Measurements from ENCODE around the gene ACOX1.

Gene ACOX1

DNA sequence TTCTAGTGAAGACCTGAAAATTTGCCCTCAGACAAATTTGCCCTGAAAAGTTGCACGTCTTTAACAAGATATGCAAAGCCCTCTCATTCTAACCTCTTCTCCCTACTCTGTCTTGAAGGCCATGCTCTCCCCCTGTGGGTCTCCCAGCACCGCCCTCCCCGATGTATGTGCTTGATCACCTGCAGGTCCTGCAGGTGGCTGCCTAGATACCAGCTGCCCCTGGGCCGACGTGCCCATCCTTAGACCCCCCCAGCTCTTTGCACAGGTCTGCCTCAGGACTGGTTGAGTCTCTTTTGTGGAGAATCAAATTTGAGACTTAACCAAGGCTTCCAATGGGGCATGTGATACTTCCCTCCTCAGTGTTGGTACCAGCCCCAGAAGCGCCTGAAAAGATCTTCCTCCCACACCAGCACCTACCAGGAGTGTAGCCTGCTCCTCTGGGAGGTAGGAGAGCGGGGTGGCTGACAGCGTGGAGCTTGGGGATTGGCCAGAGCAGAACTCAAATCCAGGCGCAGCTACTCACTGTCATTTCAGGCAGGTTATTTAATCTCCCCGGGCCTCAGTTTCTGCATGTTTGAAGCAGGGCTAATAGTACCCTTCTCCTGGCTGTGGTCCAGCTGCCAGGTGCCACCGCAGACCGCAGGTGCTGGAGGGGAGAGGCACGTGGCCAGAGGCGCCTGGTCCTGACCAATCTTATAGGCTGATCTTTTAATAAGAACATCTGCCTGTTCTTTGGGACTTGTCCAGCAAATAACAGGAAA lies 69.7 kb downstream of the ACOX1 start:
- no peak for DNase-seq (ENCODE audit: low read depth in 2 of 2)

DNA sequence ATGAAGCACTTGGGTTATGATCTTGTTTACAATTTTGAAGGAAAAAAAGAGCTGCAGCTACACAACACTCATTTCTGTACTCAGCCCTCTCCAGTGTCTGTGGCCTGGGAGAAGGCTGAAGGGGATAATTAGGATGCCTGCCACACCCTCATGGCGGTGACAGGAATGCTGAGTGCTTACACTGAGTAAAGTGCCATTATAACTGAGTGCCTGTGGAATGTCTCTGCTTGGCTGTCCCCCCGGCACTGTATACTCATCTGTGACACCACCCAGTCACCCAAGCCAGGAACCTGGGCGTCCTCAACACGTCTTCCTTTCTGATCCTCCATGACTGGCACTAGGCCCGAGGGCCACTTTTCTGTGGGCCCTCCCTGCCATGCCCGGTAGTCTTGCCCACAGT lies 70.8 kb downstream of the ACOX1 start:
- no peak for DNase-seq (ENCODE audit: low read depth in 2 of 2)

DNA sequence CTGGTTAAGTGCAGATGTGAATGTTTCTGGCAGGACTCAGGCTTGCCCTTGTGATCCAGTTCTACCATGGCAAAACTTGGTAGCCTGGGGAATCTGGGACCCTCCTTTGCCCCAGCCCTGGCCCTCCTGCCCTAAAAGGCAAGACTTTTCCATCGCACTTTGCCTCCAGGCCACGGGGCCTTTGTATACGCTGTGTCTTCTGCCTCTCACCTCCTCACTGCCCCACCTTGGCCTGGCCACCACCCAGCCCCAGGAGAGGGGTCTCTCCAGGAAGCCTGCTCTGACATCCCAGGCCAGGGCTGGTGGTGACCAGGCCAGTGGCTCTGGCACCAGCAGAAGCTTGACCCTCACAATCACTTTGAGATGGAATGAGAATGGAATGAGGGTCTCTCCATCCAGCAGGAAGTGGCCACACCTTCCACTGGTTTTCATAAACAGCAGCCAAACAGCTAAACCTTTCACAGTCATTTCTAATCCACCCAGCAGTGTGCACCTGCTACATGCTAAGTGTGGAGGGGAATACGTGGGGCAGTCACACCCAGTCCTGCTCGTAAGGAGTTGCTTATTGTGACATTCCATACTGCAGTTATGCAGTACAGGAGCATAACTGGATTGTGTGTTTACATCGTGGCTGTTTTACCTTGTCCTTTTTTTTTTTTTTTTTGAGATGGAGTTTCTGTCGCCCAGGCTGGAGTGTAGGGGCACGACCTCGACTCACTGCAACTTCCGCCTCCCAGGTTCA lies 72.7 kb downstream of the ACOX1 start:
- DNase-seq (ENCODE audit: low read depth in 2 of 2): no peak

DNA sequence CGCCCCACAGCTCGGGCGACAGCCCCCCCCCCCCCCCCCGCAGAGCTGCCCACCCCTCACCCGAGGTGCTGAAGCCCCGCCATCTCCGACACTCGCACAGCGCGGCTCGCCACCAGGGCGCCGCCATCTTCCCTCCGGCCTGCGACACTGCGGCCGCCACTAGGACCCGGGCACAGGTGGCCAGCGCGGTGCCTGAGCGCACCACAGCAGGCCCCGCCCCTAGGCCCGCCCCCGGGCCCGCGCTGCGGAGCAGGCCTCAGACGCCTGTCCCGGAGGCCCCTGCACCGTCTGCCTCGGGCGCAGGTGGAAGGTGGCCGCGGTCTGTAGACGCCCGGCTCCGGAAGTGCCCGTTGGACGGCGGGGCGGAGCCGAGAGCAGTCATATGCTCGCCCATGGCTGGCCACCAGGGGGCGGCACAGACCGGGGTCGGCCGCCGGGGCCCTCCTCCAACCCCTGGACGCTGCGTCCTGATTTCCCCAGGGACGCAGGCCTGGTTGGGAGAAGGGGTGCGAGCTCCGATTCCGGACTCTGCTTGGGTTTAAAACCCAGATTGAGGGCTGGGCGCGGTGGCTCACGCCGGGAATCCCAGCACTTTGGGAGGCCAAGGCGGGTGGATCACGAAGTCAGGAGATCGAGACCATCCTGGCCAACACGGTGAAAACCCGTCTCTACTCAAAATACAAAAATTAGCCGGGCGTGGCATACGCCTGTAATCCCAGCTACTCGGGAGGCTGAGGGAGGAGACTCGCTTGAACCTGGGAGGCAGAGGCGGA lies 74.0 kb downstream of the ACOX1 start, which contains the start of gene MRPL38:
Gene MRPL38 (minus strand): TSS at position 136 of the 773 bp plus-strand sequence. CDS start 9 bp downstream, at position 127.
- DNase-seq (ENCODE audit: low read depth in 2 of 2): peak; percentile 85

DNA sequence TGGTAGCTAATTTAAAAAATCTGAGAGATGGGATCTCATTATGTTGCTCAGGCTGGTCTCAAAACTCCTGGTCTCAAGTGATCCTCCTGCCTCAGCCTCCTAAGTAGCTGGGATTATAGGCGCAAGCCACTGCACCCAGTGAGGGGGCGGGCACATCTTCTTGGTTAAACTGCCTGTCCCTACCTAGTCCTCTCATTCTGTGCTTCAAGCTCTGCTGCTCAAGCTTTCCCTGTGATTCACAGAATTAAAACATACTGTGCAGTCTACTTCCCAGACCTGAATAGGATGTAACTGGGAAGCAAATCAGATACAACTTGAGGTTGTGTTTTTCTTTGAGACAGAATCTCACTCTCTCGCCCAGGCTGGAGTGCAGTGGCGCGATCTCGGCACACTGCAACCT lies 76.6 kb downstream of the ACOX1 start:
- DNase-seq (ENCODE audit: low read depth in 2 of 2): no peak

DNA sequence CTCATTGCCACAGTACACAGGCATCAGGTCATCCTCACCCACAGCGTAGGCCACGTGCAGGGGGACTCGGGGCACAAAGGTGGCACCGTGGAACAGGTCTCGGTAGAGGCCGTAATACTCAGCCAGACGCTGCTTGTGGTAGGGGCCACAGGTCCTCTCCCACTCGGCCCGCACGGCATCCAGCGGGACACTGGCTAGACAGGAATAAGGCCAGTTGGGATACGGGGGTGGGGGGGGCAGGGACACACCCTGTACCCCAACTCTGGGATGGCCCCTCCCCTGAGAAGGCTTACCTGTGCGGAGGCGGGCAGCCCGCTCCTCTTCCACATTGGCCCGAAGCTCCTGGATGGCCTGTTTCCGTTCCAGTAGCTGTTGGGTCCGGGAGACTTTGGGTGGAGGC lies 77.2 kb downstream of the ACOX1 start:
- no peak for DNase-seq (ENCODE audit: low read depth in 2 of 2)

DNA sequence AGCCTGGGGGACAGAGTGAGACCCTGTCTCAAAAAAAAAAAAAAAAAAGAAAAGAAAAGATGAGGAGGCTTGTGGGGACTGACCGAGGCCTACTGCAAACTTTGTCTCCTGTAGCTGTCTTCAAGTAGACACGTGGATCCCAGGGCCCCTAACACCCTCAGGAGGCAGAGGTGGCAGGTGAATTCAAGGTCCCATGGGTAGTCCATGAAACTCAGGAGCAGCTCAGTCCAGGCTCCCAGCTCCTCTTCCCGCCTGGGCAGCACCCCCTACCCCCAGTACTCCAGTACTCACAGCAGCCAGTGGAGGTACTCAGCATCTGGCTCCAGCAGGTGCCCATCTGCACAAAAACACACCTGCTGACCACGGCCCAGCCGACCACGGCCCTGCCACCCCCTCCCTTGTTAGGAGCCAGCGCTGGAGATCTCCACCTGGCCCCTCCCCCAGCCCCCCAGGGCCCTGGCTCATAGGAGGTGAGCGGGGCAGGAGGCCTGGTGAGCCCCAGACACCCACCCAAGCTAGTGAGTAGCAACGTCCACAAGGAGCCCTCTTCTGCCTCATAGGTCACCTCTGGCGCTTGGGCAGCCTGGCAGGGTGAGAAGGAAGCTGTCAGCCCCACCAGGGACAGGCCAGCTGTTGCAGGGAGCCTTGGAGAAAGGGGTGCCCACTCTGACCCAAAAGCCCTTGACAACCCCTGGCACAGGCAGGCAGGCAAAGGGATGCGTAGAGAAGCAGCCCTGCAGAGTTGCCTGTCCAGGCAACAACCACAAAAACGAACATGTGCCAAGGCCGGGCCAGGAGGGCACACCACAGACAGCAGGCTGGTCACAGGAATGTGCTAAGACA lies 78.1 kb downstream of the ACOX1 start:
- DNase-seq (ENCODE audit: low read depth in 2 of 2): no peak

DNA sequence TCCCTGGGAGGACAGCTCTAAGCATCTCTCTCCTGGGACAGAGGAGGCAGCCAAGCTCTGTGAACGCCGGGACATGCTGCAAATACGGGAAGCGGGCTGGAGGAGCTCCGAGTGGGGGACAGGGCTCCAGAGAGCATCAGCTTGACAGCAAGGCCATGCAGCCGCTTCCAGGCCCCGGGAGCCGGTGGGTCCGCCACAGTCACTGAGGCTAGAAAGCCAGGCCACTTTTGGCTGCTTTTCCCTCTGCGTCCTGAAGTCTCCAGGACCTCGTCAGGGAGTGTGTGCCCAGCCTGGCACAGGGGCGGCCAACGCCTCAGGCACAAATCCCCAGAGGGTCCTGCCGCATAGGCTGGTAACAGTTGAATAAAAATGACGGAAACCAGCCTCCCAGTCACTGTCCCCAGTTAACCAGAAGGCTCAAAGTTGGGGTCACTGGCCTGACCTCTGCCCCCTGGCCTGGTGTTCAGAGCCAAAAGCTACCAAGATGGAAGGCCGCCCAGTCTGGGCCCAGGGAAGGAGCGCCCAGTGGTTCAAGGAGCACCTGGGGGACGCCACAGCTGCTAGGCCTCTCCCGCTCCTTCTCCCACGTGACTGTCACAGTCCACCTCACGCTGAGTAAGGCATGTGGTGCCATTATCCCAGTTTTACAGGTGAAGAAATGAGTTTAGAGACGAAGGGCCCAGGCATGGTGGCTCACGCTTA lies 79.0 kb downstream of the ACOX1 start:
- DNase-seq (ENCODE audit: low read depth in 2 of 2): no peak

DNA sequence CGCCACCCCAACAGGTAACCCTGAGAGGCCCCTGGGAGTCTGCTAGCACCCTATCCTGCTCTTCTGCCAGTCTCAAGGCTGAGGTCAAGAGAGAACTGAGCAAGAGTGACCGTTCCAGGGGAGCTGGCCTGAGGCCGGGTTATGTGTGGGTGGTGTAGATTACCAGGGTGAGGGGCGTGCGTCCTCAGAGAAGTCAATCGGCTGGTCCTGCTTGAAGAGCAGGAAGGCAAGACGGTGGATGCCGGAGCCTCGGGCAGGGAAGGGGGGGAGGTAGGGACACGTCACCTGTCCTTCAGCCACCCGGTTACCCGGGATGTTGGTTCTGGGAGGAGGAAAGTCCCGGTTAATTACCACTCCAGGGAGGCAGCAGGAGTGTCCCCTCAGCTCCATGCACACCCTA lies 79.6 kb downstream of the ACOX1 start:
- DNase-seq (ENCODE audit: low read depth in 2 of 2): no peak

DNA sequence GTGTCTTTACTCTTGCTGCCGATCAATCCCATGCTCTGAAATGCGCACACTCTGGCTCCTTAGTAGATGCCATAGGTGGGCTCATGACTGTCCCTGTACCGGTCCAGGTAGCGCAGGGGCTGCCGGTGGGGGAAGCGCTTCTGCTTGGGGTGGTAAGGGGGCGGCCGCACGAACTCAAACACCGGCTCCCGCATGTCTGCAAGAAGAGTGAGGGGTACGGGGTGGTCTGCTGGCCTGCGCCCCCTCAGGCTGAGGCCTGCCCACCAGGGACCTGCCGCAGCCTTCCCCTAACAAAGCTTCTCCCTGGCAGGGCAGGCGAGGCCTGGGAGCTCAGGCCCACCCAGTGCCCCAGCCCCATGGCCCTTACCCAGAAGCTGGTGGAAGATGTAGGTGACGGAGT lies 80.2 kb downstream of the ACOX1 start:
- DNase-seq (ENCODE audit: low read depth in 2 of 2): no peak

DNA sequence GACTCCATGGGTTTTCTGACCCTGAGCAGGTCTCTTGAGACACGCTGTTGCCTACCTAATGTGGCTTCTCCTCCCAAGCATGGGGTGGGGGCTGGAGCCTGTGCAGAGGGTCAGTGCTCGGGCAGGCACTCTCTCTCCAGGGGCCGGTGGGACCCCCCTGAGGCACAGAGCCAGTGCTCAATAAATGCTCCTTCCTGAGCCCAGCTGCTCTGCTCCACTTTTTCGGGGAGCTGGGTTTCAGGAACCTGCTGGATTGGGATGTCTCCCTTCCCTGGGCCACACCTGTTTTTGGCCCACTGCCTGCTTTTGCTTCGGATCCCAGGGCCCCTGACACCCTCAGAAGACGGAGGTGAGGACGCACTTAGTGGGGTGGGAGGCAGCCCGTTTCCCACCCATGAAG lies 80.9 kb downstream of the ACOX1 start:
- no peak for DNase-seq (ENCODE audit: low read depth in 2 of 2)

DNA sequence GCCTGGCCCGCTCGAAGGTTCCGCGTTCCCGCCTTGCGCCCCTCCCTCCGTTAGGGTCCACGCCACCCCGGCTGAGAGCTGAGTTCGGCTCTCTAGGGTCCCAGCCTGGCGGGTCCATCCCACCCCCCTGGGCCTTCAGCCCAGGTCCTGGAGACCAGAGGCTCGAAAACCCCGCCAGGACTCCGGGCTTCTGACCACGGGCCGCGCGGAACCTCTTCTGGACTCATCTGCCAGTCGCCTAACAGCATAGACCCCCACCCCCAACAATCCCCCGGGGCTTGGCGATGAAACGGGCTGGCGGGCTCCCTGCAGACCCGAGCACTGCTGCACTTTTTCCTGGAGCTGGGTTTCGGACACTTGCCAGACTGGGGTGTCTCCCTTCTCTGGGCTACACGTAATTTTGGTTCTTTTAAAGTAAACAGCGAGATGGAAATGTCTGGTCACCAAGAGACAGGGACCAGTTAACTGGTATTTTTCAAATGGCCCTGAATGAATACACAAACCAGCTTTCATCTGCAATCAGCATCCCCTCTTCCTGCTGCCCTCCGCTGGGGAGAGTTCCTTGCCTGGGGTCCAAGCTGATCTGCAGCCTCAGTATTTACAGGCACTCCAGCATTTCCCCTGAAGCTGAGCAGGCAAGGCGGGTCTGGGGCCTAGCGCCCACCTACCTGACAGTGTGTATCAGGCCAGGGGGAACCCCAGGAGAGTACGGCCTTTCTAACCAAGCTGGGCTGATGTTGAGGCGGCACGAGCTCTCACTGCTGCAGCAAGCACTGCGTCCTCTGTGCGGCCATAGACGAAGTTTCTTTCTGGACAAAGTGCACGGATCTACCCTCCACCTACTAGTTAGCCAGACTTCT lies 81.6 kb downstream of the ACOX1 start:
- no peak for DNase-seq (ENCODE audit: low read depth in 2 of 2)

DNA sequence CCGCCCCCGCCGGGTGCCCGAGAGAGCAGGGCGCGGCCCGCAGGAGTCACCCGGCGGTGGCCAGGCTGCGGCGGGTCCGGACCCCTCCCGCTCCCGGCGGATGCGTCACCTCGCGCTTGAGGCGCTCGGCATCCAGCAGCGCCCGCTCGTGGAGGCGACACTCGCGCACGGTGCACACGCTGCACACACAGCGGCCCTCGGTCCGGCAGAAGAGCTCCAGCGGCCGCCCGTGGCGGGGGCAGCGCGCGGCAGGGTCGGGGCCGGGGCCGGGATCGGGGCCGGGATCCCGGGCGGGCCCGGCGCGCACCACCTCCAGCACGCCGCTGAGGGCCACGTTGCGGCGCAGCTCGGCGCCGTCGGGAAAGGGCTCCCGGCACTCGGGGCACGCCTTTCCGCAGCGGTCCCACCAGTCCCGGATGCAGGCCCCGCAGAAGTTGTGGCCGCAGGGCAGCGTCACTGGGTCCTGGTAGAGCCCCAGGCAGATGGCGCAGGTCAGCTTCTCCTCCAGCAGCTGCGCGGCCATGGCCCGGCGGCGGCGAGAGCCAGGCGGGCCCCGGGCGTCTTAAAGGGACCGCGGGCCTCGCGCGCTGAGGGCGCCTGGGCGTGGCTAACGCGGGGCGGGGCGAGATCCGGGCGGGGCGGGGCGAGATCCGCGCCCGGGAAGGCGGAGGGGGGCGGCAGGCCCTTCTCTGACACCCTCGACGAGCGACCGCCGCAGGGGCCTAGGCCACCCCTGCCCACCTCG lies 82.4 kb downstream of the ACOX1 start, which contains the start of gene TRIM65:
Gene TRIM65 (minus strand): TSS at position 537 of the 745 bp plus-strand sequence. CDS start 14 bp downstream, at position 523.
- DNase-seq (ENCODE audit: low read depth in 2 of 2): peak; percentile 54 to 55

DNA sequence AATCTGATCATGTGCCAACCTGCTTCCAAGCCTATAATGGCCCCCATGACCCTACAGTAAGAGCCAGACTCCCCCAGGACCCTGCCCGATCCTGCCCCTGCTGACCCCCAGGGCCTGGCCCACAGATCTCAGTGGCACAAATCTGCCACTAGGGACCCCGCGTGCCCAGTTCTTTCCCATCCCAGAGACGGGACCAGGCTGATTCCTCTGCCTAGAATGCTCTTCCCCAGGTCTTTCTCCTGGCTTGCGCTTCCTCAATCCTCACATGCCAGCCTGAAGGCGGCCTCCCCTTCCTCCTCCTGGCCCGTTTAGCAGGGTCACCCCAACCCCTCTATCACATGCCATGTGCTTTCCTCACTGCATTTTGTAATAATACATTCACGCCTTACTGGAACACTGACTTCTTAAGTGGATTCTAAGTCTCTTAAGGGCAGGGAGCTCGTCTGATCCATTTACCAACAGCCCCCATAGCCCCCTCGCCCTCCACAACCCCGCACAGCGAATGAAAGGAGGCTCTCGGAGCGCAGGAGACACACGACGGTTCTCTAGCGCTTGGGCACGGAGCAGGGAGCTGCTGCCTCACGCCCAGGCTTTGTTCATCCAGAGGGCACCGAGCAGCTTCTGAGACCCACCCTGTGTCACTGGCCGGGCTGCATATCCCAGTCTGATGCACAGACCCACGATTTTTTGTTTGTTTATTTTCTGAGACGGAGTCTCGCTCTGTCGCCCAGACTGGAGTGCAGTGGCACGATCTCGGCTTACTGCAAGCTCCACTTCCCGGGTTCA lies 83.4 kb downstream of the ACOX1 start:
- no peak for DNase-seq (ENCODE audit: low read depth in 2 of 2)

DNA sequence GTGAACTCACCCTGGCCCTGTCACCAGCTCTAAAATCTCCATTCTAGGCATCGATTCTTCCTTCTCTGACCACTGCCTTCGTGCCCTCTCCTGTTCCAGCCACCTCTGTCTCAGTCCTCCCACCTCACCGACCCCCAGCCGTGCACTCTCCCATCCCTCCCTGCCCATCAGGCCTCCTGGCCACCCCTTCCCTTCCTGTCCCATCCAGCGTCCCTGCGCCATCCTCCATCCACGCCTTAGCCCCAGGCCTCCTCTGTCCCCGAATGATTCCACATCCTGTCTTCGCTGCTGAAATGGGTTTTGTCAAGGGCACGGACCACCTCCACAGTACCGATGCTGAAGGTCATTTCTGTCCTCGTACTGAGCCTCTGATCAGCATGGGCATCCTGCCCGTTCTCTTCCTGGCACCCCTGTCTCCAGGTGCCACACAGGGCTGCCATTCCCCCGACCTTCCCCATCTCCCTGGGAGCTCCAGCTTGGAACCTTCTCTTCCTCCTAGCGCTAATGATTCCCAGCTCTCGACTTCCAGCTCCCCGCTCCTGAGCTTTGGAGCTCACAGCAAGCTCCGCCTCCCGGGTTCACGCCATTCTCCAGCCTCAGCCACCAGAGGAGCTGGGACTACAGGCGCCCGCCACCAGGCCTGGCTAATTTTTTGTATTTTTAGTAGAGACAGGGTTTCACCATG lies 84.8 kb downstream of the ACOX1 start:
- no peak for DNase-seq (ENCODE audit: low read depth in 2 of 2)

DNA sequence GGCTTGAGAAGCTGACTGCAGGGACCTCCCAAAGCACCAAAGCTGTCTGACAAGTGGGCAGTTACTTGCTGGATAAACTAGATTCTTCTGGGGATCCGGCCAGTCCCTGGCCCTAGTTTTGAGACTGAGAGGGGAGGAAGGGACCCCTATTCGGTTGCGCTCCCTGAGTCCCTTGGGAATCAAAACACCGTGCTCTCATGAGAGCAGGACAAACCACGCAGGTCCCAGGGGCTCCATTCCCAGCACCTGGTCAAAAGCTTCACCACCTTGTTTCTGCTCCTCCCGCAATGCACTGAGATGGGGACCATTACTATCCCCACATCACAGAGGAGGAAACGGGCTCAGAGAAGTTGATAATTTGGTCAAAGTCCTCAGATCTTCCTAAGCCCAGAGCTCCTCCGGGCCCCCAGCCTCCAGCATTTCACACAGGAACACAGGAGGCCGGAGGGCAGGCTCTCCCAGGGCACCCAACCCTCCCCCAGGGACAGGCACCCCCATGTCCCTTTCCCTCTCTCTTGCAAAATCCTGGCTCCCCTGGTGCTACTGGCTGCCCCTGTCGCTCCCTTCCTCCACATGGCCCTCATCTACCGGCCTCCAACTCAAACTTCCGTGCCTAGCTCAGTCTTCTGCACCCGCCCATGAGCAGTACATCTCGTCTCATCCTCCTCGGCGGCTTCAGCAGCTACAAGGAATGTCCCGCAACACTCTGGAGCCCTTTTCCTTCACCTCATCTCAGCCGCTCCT lies 85.5 kb downstream of the ACOX1 start:
- DNase-seq (ENCODE audit: low read depth in 2 of 2): no peak
